EH (cell line): ENCODE data around the gene SAFB.
A peak's percentile ranks its signal among the peaks of the same experiment; 100 is the strongest.

Experiments
- DNase-seq: peaks from one replicate; pipeline ENCODE4 v3.0.0-alpha.2; 2015; ENCODE audit warnings: low read depth

Gene SAFB

DNA sequence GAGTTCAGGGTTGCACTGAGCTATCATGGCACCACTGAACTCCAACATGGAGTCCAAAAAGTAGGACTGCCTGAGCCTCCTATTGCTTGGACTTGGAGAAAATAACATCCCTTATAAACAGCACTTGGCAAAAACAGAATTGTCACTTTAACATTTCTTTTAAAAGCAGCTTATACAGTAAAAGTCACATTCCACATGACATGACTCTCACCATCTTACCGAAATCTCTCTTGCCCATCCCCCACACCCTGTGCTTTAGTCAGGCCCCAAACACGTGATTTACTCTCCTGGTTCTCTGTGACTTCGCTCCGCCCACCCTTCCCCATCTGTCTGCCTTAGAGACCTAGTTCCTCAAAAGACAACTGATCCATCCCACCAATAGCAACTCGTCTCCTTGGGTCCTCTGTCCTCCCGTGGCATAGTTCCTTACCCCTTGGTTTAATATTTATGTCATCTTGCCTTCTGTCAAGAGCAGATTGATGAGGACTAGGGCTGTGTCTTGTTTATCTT, 4.6 kb downstream of the SAFB start:
- DNase-seq: peak; percentile 74

DNA sequence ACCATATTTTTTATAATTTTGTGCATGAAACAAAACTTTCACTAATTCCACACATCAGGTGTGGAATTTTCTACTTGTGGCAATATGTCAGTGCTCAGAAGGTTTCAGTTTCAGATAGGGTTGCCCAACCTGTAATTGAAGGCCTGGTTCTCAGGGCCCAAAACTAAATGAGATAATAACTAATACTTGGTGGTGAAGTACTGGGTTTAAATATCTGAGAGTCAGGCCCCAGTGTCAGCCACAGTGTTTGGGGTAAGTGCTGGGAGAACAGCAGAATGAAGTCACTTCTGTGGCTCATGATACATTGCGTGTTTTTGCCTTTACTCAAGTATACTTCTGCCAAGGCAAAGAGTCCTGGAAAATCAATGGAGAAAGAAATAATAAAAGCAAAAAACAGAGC, 5.6 kb downstream of the SAFB start:
- DNase-seq: no peak

DNA sequence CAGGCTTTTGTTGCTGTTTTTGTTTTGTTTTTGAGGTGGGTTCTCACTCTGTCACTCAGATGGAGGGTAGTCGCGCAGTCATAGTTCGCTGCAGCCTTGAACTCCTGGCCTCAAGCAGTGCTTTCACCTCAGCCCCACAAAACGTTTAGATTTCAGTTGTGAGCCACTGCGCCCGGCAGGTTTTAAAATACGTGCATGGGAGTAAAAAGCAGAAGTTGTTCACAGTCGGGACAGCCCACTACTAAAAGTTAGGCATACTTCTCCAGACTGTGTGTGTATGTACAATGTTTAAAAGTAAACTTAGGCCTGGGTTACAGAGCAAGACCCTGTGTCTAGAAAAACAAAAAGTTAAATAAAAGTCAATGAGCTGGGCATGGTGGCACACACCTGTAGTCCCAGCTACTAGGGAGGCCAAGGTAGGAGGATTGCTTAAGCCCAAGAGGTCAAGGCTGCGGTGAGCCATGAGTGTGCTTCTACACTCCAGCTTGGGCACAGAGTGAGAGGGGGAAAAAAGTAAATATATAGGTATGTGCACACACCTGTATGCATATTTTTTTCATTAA, 6.1 kb downstream of the SAFB start:
- DNase-seq: no peak

DNA sequence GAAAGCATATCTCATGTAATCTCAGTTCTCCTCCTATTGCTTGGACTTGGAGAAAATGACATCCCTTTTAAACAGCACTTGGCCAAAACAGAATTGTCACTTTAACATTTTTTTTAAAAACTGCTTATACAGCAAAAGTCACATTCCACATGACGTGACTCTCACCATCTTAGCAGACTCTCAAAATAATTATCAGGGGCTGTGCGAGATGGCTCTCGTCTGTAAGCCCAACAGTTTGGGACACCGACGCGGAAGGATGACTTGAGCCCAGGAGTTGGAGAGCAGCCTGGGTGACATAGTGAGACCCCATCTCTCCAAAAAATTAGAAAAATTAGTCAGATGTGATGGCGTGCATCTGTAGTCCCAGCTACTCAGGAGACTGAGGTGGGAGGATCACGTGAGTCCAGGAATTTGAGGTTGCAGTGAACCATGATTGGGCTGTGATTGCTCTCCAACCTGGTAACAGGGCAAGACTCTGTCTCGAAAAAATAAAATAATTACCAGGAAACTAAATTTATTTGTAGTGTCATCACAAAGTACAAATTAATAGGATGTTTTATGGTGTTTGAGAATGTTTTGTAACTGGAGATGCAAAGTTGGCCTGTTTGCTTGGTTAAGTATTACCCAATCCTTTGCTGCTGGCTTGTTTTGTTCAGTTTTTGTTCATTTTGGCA, 8.8 kb downstream of the SAFB start:
- no peak for DNase-seq

DNA sequence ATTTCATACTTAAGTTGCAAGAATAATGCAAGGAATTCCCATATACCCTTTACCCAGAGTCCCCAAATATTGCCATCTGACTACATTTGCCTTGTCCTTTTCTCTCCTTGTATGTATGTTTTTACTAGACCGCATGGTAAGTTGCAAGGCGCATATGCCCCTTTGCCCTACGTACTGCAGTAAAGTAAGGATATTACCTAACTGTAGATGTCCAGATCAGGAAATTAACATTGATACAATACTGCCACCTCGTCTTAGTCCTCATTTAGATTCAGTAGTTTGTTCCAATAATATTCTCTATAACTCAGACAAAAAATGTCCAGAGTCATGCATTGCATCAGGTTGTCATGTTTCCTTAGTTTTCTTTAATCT, 9.3 kb downstream of the SAFB start:
- DNase-seq: no peak

DNA sequence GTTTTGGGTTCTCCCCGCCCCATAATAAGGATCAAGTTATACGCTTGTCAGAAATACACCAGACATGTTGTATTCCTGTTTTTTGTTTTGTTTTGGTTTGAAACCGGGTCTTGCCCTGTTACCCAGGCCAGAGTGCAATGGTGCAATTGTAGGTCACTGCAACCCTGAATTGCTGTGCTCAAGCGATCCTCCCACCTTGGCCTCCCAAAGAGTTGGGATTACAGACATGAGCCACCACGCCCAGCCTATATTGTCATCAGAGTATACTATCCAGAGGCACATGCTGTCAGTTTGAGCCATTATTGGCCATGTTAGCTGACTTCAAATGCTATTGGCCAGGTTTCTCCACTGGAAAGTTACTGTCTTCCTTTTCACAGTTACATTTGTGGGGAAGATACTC, 9.8 kb downstream of the SAFB start:
- DNase-seq: no peak

DNA sequence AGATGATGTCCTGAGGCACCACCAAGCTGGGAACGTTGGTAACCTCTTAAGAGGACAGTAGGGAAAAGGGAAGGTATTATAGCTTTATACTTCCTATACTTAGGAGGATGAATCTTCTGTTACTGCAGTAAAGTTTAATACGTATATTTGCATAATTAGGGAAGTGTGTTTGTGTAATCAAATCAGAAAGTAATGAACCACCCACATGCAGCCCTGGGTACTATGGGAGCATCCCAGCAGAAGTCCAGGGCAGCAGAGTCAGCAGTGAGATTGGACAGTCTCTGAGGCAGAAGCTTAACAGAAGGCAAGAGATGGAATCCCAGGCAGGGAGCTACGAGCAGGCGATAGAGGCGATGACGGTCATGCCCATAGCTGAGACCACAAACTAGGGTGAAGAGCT, 12.5 kb downstream of the SAFB start:
- DNase-seq: no peak

DNA sequence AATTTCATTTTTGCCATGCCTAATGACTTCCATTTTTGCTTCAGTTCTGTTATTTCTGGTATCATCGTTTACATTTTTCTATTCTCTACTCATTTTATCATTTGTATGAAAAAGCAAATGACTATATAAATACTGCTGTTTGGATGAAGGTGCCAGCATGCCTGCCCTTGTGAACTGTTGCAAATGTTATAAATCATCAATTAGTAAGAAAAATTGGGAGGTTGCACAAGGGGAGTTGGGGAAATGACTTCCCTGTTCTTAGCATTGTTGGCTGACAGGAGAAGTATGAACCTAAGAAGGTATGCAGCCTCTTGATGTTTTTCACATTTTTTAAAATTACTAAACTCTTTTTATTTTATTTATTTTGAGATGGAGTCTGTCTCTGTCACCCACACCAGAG, 15.1 kb downstream of the SAFB start:
- DNase-seq: peak; percentile 50

DNA sequence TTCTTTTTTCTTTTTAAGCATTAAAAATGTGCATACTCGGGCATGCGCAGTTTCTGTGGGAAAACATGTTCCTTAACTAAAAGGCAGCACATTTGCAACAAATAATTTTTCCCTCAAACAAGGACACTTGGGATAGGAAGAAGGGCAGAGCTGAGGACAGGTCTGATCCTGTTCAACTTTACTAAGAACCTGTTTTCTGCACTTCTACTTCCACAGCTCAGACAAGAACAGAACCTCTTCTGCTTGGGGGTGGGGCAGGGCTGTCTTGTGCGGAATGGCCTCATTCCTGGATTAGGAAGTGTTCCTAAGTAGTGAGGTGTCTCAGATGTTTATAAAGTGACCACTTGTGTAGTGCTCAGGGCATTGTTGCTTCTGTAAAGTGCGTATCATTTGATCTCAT, 18.3 kb downstream of the SAFB start:
- DNase-seq: no peak

DNA sequence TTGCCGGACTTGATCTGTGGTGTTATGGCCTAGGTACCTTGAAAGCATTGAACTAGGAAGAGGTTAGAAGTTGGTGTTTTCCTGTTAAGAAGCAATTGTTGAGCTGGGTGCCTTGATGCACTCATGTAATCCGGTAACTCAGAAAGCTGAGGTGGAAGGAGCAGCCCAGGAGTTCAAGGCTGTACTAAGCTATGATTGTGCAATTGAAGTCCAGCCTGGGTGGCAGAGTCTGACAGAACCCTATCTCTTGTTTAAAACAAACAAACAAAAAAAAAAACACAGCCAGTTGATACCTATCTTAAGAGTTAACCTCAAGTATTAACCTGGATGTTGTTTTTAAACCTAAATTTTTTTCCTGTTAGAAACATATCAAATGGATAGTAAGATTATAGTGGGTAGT, 19.3 kb downstream of the SAFB start:
- no peak for DNase-seq

DNA sequence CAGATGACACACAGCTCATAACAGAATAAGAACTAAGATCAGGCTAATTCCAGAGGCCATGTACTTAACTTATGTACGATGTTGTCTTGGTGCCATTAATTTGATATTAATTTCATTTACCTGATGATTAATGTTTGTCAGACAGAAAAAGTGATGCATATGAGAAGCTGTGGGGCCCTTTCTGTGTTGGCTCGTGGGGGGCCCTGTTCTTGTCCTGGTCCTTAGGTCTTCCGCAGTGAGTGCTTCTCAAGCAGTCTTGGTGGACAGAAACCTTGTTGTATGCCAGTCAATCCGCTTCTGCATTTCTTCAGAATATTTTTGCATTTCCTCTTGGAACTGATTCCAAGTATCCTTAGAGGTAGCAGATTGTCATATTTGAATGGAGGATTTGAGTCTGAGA, 20.2 kb downstream of the SAFB start:
- no peak for DNase-seq

DNA sequence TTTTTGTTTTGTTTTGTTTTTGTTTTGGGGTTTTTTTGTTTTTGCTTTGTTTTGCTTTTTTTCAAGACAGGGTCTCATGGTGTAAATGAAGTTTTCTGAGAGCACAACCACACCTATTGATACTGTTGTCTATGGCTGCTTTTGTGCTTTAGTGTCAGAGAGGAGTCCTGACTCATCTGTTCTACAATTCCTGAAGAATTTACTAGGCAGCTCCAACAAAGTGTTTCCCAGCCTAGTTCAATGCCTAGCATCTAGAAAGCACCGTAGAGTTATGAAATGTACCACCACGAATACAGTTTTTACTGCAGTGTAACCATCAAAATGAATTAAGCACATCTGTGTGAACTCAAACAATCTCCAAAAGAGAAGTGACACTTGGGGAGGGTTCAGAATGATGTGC, 21.2 kb downstream of the SAFB start:
- DNase-seq: peak; percentile 48

DNA sequence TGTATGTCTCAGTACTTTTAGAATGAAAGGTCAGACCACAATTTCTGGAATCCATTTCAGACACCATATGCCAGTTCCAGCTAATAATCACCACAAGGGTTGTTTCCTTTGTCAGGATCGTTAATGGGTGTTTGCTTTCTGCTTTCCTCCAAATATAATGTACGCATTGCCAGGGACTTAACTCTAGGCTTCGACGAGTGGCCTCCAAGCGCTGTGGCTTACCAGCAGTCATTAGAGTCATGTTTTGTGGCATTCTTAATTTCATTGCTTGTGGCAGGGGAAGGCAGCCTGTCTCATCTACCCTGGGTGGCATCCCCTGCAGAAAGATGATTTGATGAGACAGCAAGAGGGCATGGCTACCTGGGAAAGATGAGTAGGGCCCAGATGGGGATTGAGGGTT, 22.5 kb downstream of the SAFB start:
- DNase-seq: no peak

DNA sequence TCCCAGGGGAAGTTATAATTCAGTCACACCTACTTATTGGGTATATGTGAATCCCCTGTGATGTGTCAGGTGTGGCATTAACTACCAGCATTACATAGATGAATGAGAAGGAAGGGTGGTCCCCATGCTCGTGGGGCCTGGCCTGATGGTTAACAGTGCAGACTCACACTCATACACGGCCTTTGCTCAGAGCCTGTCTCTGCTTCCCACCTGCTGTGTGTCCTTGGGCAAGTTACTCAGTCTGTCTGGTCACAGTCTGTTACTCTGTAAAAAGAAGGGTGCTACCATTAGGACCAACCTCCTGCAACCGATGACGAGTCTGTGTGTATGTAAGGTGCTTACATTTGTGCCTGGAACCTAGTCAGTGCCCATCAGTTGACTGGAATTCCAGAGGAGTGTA, 23.8 kb downstream of the SAFB start:
- DNase-seq: no peak

DNA sequence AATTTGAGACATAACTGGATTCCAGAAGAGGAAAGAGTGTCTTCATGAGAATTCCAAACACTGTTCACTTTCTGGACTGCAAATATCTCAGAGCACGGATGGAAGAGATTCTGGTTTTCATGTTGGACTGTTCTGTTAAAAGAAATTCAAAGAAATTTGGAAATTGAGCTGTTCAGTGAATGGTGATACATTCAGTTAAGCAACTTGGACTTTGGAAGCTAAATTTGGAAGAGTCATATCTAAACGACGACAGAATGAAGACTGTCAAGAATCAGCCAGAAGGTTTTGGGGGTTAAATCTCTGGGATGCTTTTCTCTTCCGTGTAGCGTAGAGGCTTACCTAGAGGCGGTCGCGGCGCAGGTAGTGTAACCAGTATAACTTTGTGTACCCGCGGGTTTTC, 25.6 kb downstream of the SAFB start:
- no peak for DNase-seq

DNA sequence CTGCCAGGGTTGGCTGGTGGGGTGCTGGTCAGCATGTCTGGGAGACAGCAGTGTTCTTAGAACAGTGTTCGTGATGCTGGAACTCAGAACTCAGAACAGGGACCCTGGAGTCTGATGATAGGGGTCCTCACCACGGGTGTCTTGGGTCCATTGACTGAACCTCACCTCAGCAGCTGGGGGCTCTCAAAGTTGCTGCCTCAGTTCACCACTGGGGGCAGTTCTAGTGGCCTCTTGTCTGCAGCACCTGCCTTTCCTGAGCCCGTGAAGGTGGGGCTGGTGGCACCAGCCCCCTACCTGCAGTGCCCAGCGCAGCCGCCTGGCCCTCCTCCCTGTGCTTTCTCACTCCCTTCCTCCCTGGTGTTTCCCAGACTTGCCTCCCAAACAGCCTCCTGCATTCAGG, 28.5 kb downstream of the SAFB start:
- DNase-seq: no peak

DNA sequence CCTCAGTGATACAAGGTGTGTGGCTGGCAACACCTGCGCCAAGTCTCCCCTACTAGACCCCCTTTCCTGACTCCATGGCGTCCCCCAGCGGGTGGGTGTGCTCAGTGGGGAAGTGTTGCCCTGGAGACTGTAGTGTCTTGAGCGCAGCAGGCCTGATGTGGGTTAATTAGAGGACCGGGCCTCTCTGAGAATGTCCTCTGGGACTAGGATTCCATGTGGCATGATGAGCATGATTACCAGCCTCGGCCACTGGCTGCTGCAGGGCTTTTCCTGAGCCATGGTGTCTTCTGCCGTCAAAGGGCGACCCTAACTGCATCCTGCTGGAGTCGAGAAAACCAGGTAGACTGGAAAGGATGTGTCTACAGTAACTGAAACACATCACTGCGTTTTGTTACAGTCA, 29.4 kb downstream of the SAFB start:
- DNase-seq: no peak

DNA sequence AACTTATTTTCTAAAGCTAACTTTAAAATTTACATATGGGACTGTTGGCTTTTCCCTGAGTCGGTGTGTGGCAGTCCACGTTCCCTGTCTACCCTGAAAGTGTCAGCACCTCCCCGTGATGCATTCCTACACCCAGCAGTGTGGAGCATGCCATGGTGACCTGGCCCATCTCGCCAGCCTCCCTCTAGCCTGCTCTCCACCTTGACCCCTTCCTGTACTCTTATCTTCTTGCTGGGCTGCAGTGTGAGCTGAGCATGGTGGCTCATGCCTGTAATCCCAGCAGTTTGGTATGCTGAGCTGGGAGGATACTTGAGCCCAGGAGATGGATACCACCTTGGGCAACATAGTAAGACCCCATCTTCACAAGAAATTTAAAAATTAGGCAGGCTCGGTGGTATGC, 32.0 kb downstream of the SAFB start:
- DNase-seq: no peak

DNA sequence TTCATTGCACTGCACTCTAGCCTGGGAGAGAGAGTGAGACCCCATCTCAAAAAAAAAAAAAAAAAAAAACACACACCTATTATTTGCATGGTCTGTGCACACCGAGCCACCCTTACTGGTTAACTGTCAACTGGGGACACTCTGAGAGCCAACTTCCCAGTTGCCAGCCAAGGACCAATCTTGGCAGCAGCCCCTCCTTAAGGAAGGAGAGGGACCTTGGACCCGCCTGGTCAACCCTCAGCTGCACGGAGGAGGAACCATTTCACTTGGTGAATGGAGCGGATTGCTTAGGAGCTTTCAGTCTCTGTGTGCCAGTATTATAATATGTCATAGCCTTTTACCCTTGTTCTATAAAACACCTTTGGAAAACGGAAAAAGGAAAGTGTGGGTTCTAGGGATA, 32.5 kb downstream of the SAFB start:
- DNase-seq: no peak

DNA sequence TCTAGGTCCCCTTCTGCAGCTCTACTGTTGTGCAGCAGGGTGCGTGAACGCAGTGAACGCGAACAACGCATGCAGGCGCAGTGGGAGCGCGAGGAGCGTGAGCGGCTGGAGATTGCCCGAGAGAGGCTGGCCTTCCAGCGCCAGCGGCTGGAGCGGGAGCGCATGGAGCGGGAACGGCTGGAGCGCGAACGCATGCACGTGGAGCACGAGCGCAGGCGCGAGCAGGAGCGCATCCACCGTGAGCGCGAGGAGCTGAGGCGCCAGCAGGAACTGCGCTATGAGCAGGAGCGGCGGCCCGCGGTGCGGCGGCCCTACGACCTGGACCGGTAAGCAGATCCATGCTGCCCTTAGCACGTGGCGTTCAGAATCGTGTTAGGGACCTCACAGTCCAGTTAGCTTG, 38.6 kb downstream of the SAFB start:
- no peak for DNase-seq

DNA sequence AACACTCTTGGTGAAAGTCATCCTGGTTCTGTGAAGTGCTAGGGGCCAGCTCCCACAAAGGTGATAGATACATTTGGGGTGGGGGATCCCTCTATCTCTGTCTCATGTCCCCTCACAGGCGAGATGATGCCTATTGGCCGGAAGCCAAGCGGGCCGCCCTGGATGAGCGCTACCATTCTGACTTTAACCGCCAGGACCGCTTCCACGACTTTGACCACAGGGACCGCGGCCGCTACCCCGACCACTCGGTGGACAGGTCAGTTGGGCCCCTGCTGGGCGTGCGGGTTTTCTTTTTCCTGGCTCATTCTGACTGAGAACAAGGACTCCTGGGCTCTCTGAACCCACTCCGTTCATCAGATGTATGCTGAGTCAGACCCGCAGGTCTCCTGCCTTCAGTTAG, 41.0 kb downstream of the SAFB start:
- DNase-seq: no peak

DNA sequence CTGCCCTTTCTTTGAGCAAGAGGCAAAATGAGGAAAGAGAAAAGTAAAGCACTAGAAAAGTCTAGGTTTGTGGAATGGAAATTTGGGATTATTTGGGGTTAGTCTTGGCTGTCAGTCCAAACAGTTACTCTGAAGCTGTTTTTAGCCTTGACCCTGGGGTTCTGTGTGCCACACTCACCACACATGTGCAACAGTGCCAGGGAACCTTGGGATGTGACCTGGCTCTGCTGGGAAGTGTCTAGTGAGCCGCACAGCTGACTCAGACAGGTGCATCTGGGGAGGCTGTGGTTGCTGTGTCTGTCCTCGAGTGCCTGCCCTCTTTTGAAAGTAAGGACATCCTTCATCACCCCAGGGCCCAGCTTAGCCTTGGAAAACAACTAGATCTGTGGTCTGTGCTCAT, 41.6 kb downstream of the SAFB start:
- no peak for DNase-seq

DNA sequence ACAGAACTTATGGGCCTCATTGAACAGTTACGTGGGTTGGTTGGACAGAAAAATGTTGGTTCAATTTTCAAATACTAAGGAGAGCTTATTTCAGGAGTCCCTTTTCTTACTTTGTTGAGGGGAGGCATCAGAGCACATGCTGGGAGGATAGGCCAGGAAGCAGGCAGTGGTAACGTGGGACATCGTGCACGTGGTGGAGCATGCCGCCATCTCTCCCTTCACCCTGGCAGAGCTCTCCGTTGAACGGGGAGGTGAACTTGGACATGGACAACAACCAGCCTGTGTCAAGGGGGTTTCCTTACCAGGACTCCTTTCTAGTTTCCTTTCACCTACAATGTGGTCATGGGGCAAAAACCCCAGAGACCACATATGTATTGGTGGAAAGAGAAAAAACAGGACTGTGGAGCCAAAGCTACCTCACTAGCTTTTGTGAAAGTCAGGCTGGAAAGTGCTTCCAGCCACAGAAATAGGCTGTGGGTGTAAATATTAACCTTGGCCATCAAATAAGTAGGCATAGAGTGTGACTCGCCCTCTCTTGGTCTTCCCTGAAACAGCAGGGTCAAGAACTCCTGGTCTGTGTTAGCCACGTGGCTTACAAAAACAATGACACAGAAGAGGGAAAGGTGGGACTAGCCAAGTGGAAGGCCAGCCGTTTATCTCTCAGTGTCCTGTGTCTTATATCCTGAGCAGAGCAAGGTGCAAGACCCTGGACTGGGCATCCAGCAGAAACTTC, 43.1 kb downstream of the SAFB start:
- peak; percentile 76 for DNase-seq
